NCI-H2081 (cell line): ENCODE measurements around the gene DLGAP4.
"Not testable (repeated sequence)": the region's sequence is repeated elsewhere in the genome, so short reads cannot be mapped to it uniquely, and the experiment has no call there.

Experiments used
- DNase-seq, 2 experiments: peaks; one replicate each; lab custom pipeline; 2025; lab: John Stamatoyannopoulos, UW

The DLGAP4 gene

DNA sequence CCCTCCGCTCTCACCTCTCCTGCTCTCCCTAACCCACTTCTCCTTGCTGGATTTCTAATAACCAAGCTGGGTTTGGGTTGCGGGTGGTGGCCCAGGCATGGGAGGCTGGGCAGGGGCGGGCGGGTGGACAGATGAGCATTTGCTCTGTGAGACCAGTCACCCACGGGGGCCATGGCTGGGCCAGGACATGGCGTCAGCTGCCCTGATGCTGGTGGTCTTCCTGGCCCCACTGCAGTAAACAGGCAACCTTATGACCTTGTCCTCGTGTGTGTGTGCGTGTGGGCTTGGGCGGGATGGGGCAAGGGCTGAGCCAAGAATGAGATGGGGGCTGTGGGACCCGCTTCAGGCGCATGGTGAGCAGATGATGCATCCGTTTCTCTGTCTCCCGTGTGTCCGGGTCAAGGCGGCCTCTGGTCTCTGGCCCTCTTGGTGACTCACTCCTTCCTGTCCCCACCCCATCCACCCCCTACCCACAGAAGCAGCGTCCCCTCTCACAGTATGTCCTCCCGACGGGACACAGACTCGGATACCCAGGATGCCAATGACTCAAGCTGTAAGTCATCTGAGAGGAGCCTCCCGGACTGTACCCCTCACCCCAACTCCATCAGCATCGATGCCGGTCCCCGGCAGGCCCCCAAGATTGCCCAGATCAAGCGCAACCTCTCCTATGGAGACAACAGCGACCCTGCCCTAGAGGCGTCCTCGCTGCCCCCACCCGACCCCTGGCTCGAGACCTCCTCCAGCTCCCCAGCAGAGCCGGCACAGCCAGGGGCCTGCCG, 193.8 kb downstream of the DLGAP4 start:
- DNase-seq = no peak

GRCh38 chr20:36501367-36502006, 195.3 kb downstream of the DLGAP4 start:
- DNase-seq = no peak

DNA sequence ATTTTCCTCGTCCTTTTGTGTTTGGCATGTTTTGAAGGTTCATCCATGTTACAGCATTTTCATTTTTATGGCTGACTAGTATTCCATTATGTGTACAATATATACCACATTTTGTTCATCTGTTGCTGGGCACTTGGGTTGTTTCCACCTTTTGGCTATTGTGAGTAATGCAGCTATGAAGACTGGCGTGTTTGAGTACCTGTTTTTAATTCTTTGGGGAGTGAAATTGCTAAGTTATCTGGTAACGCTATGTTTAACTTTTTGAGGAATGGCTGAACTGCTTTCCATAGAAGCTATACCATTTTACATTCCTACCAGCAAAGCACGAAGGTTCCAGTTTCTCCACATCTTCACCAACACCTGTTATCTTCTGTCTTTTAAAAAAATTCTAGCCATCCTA, 198.2 kb downstream of the DLGAP4 start:
- no peak for DNase-seq

DNA sequence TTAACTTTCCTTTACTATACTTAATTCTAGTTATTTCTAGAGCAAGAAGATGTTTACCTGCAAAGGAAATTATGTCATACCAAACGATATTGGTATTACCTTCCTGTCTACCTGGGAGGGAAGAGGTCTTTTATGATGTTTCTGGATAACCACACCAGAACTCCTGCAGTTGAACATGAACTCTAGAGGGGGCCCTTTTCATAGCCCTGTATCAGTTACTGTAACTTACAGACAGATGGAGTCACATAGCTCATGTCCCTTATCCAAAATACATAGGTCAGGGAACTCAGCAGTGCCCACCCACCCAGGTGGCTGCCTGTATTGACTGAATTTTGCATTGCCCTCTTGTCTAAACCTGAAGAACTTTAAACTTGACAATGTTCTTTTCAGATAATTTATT, 200.1 kb downstream of the DLGAP4 start:
- peak in 1 of 2 experiments; percentile 19 for DNase-seq

- DNase-seq = no peak
These were observed 201.6 kb downstream of the DLGAP4 start for GRCh38 chr20:36507746-36508145.

DNA sequence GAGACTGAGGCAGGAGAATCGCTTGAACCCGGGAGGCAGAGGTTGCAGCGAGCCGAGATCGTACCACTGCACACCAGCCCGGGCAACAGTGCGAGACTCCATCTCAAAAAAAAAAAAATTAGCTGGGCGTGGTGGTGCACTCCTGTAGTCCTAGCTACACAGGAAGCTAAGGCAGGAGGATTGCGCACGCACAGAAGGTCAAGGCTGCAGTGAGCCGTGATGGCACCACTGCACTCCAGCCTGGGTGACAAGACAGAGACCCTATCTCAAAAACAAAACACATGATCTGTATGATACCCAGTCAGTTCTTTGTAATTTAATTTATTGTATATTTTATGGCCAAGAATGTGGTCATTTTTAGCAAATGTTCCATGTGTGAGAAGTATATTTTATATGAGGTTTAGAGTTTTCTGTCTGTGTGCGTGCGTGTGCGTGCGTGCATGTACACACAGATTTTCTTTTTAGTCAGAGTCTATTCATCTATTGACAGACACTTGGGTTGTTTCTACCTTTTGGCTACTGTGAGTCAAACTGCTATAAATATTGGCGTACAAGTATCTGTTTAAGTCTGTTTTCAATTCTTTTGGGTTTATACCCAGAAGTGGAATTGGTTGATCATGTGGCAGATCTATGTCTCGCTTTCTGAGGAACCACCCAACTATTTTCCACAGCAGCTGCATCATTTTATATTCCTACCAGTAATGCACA, 213.0 kb downstream of the DLGAP4 start:
- DNase-seq = no peak

DNA sequence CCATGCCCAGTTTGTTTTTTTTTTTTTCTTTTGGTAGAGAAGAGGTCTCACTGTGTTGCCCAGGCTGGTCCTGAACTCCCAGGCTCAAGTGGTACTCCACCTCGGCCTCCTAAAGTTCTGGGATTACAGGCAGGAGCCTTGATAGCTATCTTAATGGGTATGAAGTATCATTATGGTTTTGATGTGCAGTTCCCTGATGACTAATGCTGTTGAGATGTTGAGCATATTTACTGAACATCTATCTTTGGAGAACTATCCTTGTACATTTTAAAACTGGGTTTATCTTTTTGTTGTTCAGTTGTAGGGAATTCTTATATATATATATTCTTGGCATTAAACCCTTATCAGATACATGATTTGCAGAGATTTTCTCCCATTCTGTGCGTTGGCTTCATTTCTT, 213.8 kb downstream of the DLGAP4 start:
- DNase-seq = no peak

- DNase-seq = no peak
These were observed 215.4 kb downstream of the DLGAP4 start for GRCh38 chr20:36521526-36521925.

GRCh38 chr20:36522412-36522811, 216.3 kb downstream of the DLGAP4 start:
- DNase-seq = not testable (repeated sequence)

- no peak for DNase-seq
These were observed 217.2 kb downstream of the DLGAP4 start for GRCh38 chr20:36523341-36523740.

DNA sequence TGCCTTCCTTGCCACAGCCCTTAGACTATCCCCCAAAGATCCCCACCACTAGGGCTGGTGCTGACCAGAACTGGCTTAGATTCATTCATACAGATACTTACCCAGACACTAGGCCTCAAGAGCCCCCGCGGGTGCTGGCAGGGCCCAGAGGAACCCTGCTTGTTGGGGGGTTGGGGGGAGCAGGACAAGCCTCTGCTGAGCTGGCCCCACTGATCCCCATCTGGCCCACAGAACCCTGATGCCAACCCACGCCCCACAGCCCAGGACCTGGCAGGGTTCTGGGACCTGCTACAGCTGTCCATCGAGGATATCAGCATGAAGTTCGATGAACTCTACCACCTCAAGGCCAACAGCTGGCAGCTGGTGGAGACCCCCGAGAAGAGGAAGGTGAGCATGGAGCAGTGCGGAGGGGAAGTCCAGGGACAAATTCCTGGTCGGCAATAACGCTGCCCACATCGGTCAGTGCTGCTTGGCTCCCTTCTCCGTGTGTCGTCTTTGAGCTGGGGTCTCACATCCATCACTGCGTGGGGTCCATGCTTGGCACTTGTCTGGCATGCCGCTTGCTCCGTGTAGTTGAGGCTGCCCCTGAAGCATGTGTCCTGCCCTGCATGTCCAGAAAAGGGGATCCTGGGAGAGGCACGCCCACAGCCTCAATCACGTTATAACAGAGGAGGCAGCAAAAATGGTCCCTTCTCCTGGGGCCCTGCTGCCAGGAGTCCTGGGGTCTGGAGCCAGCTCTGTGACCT, 219.7 kb downstream of the DLGAP4 start:
- no peak for DNase-seq

DNA sequence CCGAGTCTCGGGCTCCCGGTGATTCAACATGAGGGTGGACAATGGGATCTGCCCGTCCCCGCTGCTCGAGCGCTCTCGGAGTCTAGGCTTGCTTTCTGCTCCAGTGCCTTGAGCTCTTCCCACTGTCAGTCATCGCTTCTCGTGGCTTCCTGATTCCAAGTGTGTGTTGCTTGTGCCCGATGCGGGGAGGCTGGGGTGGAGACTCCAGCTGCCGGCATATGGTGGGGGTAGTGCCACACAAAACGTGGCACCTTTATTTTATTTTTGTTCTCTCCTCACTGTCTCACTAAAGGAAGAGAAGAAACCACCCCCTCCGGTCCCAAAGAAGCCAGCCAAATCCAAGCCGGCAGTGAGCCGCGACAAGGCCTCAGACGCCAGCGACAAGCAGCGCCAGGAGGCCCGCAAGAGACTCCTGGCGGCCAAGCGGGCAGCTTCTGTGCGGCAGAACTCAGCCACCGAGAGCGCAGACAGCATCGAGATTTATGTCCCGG, 220.4 kb downstream of the DLGAP4 start:
- no peak for DNase-seq

DNA sequence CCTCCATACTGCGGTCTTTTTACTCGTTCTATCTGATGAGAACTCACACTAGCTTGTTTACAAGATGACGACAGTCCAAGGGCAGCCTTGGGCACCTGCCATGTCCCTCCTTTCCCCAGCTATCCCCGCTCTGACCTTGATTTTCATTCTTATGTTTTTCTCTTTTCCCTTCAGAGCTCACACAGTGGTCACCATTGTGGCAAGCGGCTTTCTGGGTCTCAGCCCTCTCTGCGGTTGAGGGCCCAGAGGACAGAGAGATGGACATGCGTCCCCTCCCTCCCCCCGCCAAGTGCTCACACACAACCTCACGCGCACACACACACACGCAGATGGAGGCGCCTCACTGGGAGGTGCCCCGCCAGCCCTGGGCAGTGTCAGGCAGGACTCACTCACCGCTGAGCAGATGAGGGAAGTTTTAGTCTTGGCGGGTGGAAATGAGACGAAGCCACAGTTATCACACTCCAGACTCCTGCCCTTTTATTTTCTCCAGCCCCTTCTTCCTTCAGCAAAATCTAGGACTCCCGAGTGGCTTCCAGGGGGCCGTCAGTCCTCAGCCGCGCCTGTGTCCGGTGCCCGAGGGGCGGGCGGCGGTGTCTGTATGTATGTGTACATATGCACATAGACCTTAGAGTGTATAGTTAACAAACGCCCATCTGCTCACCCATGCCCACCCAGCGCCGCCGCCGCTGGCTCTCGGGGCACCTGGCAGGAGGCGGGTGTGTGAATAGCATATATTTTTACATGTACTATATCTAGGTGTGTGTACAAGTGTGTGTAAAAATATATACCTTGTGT, 221.4 kb downstream of the DLGAP4 start:
- DNase-seq = no peak

GRCh38 chr20:36528176-36528874, 222.2 kb downstream of the DLGAP4 start:
- DNase-seq = no peak

- no peak for DNase-seq
These were observed 222.8 kb downstream of the DLGAP4 start for GRCh38 chr20:36528875-36529417.

DNA sequence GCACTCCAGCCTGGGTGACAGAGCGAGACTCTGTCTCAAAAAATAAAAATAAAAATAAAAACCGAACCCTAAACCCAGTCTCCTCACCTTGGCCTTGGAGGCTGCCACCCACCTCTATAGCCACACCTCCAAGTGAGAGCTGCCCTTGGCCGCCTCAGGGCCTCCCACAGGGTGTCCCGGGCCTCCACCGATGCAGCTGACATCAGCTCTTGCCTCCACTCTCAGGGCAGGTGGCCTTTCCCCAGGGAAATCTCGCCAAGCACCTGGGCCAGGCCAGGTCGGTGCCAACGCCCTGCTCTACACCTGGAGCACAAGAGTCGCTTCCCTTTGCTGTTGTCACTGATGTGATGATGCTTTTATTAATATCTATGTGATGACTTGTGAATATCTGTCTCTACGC, 226.2 kb downstream of the DLGAP4 start:
- no peak for DNase-seq

DNA sequence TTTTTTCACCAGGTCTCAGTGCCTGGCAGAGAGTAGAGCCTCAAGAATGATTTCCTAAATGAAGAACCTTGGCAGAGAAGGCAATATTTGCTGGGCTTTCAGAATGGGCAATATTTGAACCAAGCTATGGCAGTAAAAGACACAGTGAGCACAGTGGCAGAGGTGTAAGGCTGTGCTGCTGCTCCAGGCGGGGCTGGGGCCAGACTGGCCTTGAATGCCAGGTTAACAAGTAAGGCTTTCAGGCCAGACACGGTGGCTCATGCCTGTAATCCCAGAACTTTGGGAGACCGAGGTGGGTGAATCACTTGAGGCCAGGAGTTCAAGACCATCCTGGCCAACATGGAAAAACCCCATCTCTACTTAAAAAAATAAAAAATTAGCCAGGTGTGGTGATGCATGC, 226.7 kb downstream of the DLGAP4 start:
- no peak for DNase-seq

- DNase-seq = no peak
These were observed 232.0 kb downstream of the DLGAP4 start for GRCh38 chr20:36538026-36538722.

- DNase-seq = no peak
These were observed 234.5 kb downstream of the DLGAP4 start for GRCh38 chr20:36540551-36541211.
